Measurements from ENCODE around the gene SUPT6H. TPM values are rescaled to one million over a fixed set of nuclear protein-coding genes. Genes with fewer than 3 reads are reported as not detected.

SUPT6H gene
- total RNA-seq, 4 donors from 2014 or later, result 61.5 to 101 (median 96.0) TPM

DNA sequence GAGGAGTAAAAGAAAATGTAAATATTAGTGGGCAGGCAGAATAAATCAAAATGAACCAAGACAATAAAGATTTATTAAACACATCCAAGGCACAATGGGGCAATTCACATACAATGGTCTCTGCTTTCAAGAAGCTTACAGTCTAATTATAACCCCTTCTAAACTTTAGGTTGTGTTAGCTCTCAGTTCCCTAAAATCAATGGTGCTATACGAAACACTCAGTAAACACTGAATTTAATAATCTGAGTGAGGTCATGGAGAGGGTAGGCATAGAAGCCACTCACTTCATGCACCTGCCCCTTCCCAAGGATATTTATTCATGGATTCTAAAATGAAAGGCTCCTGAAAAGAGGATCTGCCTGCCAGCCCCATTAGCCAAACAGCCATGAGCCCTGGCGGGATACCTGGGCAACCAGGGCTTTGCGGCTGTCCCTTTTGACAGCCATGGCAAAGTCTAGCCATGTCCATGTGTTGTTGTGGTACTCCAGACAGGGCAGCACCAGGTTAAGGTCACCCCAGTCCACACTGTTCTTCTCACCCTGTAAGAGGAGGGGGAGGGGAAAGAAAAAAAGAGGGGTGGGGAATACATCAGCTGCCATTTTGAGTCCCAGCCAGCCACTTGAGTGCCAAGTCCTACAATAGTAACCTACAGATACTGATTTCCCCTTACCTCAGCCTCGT, 46.6 kb upstream of the SUPT6H start:
- no peak overlapping the region for H3K4me3 ChIP-seq
- H3K27ac ChIP-seq, result no peak overlapping the region
- no peaks in the 10 kb centered on the region for H3K4me1 ChIP-seq
- no peaks in the 10 kb centered on the region for H3K27me3 ChIP-seq
- TF ChIP-seq POLR2A (IDR thresholded peaks at IDR 0.05) (no peak), CTCF (IDR thresholded peaks at IDR 0.05) (no peak)
- H3K9me3 ChIP-seq, result no peaks in the 10 kb centered on the region
- no peak for DNase-seq
- peaks cover 0 to 66% (median 0%) of the 10 kb centered on the region in 3 donors for H3K36me3 ChIP-seq

GRCh38 chr17:28616281-28616680, 45.7 kb upstream of the SUPT6H start:
- DNase-seq, result no peak
- Histone ChIP-seq H3K27me3 (no peaks in the 10 kb centered on the region), H3K9me3 (no peaks in the 10 kb centered on the region), H3K4me3 (no peak overlapping the region), H3K4me1 (no peaks in the 10 kb centered on the region), H3K27ac (no peak overlapping the region), H3K36me3 (peaks cover 0 to 75% (median 0%) of the 10 kb centered on the region in 3 donors)
- TF ChIP-seq POLR2A (IDR thresholded peaks at IDR 0.05), result no peak
- TF ChIP-seq CTCF (IDR thresholded peaks at IDR 0.05), result no peak

DNA sequence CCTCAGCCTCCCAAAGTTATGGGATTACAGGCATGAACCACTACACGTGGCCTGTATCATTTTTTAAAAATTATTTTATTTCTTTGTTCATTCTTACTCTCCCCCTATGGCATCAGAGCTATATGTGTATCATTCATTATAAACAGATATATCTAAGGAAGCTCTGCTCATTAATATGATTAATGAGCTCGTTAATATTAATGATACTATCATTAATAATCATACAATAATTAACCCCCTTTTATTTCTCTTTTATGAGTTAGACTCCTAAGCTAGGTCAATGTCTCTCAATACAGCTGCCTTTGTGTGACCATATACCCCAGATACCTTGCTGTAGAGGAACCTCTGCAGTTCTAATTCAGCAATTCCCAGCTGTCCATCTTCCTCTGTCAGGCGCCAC, 43.5 kb upstream of the SUPT6H start:
- Histone ChIP-seq H3K27ac (no peak overlapping the region), H3K36me3 (peaks cover 0 to 97% (median 0%) of the 10 kb centered on the region in 3 donors), H3K27me3 (no peaks in the 10 kb centered on the region), H3K9me3 (no peaks in the 10 kb centered on the region), H3K4me3 (no peak overlapping the region), H3K4me1 (no peaks in the 10 kb centered on the region)
- TF ChIP-seq CTCF (IDR thresholded peaks at IDR 0.05) (no peak), POLR2A (IDR thresholded peaks at IDR 0.05) (no peak)
- no peak for DNase-seq

DNA sequence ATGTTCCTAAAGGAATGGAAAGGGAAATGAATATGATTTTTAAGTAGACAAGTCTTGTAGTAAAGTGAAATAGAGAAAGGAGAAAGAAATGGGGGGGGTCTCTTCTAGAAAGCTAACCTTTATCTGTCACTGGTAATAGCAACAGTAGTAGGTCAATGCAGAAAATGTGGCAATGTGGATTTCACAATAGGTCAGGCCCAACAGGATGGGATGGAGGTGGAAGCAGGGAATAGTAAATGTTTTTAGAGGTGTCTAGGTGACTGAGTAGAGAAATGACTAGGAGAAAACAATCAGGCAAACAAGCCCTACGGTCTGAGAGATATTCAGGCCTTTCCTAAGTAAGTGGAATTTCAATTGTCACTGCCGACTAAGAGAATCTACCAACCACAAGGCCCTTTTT, 42.0 kb upstream of the SUPT6H start:
- Histone ChIP-seq H3K4me1 (no peaks in the 10 kb centered on the region), H3K27ac (no peak overlapping the region), H3K4me3 (no peak overlapping the region), H3K9me3 (no peaks in the 10 kb centered on the region), H3K36me3 (peaks cover 0 to 99% (median 0%) of the 10 kb centered on the region in 3 donors), H3K27me3 (no peaks in the 10 kb centered on the region)
- no peak for TF ChIP-seq CTCF (IDR thresholded peaks at IDR 0.05)
- TF ChIP-seq POLR2A (IDR thresholded peaks at IDR 0.05), result no peak
- no peak for DNase-seq

DNA sequence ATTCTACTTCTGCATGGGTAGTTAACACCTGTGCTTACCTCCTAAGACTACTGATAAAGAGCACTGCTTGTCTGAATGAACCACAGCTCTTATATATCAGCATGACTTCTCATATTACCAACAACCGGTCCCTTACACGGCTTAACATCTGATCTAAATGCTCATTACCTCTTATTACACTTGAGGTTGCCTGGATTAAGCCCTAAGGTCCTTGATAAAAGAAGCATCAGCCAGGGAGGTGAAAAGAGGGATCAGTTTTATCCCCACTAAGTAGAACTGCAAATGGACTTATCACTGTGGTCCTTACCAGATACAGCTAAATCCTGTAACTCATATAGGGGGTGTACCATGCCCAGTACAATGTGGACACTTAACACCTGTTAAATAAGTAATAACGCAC, 39.8 kb upstream of the SUPT6H start:
- Histone ChIP-seq H3K4me3 (no peak overlapping the region), H3K9me3 (no peaks in the 10 kb centered on the region), H3K4me1 (no peaks in the 10 kb centered on the region), H3K27ac (no peak overlapping the region), H3K36me3 (peaks cover 0 to 94% (median 0%) of the 10 kb centered on the region in 3 donors), H3K27me3 (no peaks in the 10 kb centered on the region)
- DNase-seq, result no peak
- TF ChIP-seq POLR2A (IDR thresholded peaks at IDR 0.05) (no peak), CTCF (IDR thresholded peaks at IDR 0.05) (no peak)
